HepG2 (cell line): Measurements from ENCODE around the gene MNAT1. TPM values are rescaled to one million over a fixed set of nuclear protein-coding genes. Genes with fewer than 3 reads are reported as not detected.

Experiments used
- ATAC-seq: fragments of 200-7000 bp; cut with Tn5 transposase; 3 replicates; pipeline ENCODE4 v1.9.1; 2020; ENCODE audit warnings: mild to moderate bottlenecking, moderate library complexity
- BruUV-seq: library from RNA; stranded (reverse); fragments of 400-500 nt; replicated peaks from 2 replicates; lab custom pipeline; 2021; lab: Mats Ljungman, UMichigan
- CTCF ChIA-PET: fragments of 300-600 bp; formaldehyde crosslinking; extraction: SDS; loops from one replicate; lab custom pipeline; 2021; ENCODE audit warnings: low total read pairs, inconsistent platforms, low intra/inter-chr PET ratio; lab: Yijun Ruan, JAX
- POLR2A ChIA-PET: fragments of 350-600 bp; sonication (Branson Sonifier 250); formaldehyde crosslinking; loops from one replicate; lab custom pipeline; 2020; ENCODE audit warnings: antibody characterized with exemption, inconsistent platforms; lab: Yijun Ruan, JAX
- DNase-seq: peaks from one replicate; pipeline ENCODE4 v3.0.0-alpha.2; 2015; ENCODE audit warnings: low spot score
- FAIRE-seq: peaks from 3 replicates; lab custom pipeline; 2011; peaks lifted over from hg19 to GRCh38; lab: Jason Lieb, UNC
- H2AFZ ChIP-seq: one replicate; pipeline ENCODE4 v1.6.1; 2011; ENCODE audit warnings: low read length, inconsistent platforms
- H3K27ac ChIP-seq: fragments of 300-600 bp; 3 replicates; pipeline ENCODE4 v1.8.0; 2011; ENCODE audit warnings: mixed run types, mild to moderate bottlenecking, mixed read lengths, low read length, inconsistent platforms; ENCODE audit not compliant: insufficient read depth; ENCODE audit errors: extremely low read length
- H3K27me3 ChIP-seq, 2 experiments: fragments of 200-600 bp in 1 of 2; 2 replicates in 1 of 2; 3 replicates in 1 of 2; pipeline versions ENCODE4 v1.6.0 to v1.8.0; 2011; ENCODE audit warnings: low read length in 2 of 2, mild to moderate bottlenecking in 2 of 2, moderate library complexity in 2 of 2, inconsistent platforms in 1 of 2; ENCODE audit not compliant: insufficient read depth in 2 of 2, control insufficient read depth in 1 of 2
- H3K36me3 ChIP-seq, 2 experiments: fragments of 200-600 bp in 1 of 2; replicated peaks in 1 of 2; 2 replicates in 1 of 2; 3 replicates in 1 of 2; pipeline versions ENCODE4 v1.5.1 to v1.8.0; 2011; ENCODE audit warnings: low read length in 2 of 2, inconsistent platforms in 1 of 2; ENCODE audit not compliant: insufficient read depth in 2 of 2, control insufficient read depth in 1 of 2
- H3K4me1 ChIP-seq: 2 replicates; pipeline ENCODE4 v1.5.1; 2012; ENCODE audit warnings: low read length, inconsistent platforms; ENCODE audit not compliant: insufficient read depth
- H3K4me2 ChIP-seq: 2 replicates; pipeline ENCODE4 v1.6.0; 2011; ENCODE audit warnings: low read depth, low read length, inconsistent platforms
- H3K4me3 ChIP-seq, 3 experiments: fragments of 200-600 bp in 1 of 3; sonication (generic), shearing (Covaris generic) in 1 of 3; replicated peaks in 1 of 3; 2 replicates each; pipeline ENCODE4 v1.5.1; 2011 to 2016; ENCODE audit warnings: low read length in 3 of 3, inconsistent platforms in 2 of 3, low read depth in 2 of 3, mild to moderate bottlenecking in 2 of 3, control low read depth in 1 of 3, mixed read lengths in 1 of 3; ENCODE audit not compliant: insufficient read depth in 1 of 3
- H3K79me2 ChIP-seq: one replicate; pipeline ENCODE4 v1.6.1; 2011; ENCODE audit warnings: low read length, inconsistent platforms; ENCODE audit not compliant: insufficient read depth
- H3K9ac ChIP-seq: 2 replicates; pipeline ENCODE4 v1.6.0; 2011; ENCODE audit warnings: mild to moderate bottlenecking, low read depth, low read length, inconsistent platforms; ENCODE audit not compliant: insufficient read depth
- H3K9me3 ChIP-seq: 2 replicates; pipeline ENCODE4 v1.5.1; 2012; ENCODE audit warnings: mild to moderate bottlenecking, low read length
- H4K20me1 ChIP-seq: 2 replicates; pipeline ENCODE4 v1.6.0; 2011; ENCODE audit warnings: inconsistent platforms, mild to moderate bottlenecking, low read length, moderate library complexity; ENCODE audit not compliant: insufficient read depth
- ARID4A ChIP-seq: sonication (generic); formaldehyde crosslinking; IDR thresholded peaks from 2 replicates; pipeline ENCODE4 v1.5.0; 2020; ENCODE audit warnings: mild to moderate bottlenecking, missing genetic modification reagents, borderline replicate concordance
- HOXA9 ChIP-seq: sonication (generic); formaldehyde crosslinking; IDR thresholded peaks from 2 replicates; pipeline ENCODE4 v1.8.1; 2022; ENCODE audit warnings: missing genetic modification reagents, mild to moderate bottlenecking, moderate library complexity, borderline replicate concordance
- KDM2A ChIP-seq: sonication (generic); formaldehyde crosslinking; IDR thresholded peaks from 2 replicates; pipeline ENCODE4 v1.4.0; 2020; ENCODE audit warnings: low read depth, missing genetic modification reagents, borderline replicate concordance
- PHF21A ChIP-seq: sonication (generic); formaldehyde crosslinking; IDR thresholded peaks from 2 replicates; pipeline ENCODE4 v1.5.0; 2020; ENCODE audit warnings: mild to moderate bottlenecking, missing genetic modification reagents
- ZBTB14 ChIP-seq: sonication (generic); formaldehyde crosslinking; IDR thresholded peaks from 2 replicates; pipeline ENCODE4 v1.4.0; 2020; ENCODE audit warnings: missing genetic modification reagents
- ZNF276 ChIP-seq: sonication (generic); formaldehyde crosslinking; IDR thresholded peaks from 2 replicates; pipeline ENCODE4 v1.4.0; 2020; ENCODE audit warnings: mild to moderate bottlenecking, low read depth, missing genetic modification reagents
- ZNF800 ChIP-seq: sonication (generic); formaldehyde crosslinking; IDR thresholded peaks from 2 replicates; pipeline ENCODE4 v1.4.0; 2020; ENCODE audit warnings: missing genetic modification reagents
- WGBS: methylation state at CpG from one replicate; pipeline ENCODE4 v1.1.6; 2017; ENCODE audit warnings: low lambda C conversion rate; 5-methylcytosine and 5-hydroxymethylcytosine counted together
- in situ Hi-C: cut with HindIII; loops from 2 replicates; pipeline ENCODE4 v1.10.0; 2017; ENCODE audit warnings: low pct_unique_long_range_greater_than_20kb; ENCODE audit not compliant: extremely low pct_ligation_motif_present
- intact Hi-C: fragments of 100-400 bp; cut with micrococcal nuclease; formaldehyde crosslinking; loops from one replicate; pipeline ENCODE4 v1.10.0; 2022; ENCODE audit not compliant: unreplicated experiment
- polyA plus RNA-seq, 8 experiments: library from polyadenylated mRNA; depleted of rRNA in 3 of 8; stranded (reverse) in 7 of 8; unstranded in 1 of 8; fragments of >200 nt; fragmentation: Illumina TruSeq in 4 of 8; extraction: Trizol in 4 of 8; gene quantifications; 2 replicates each; pipeline versions ENCODE4 v1.2.1 to v1.2.3, GENCODE V29; 2011 to 2016; ENCODE audit warnings: low read depth in 4 of 8, missing spikeins in 1 of 8, mixed read lengths in 1 of 8; ENCODE audit not compliant: insufficient read depth in 1 of 8
- total RNA-seq, 5 experiments: library from RNA; depleted of rRNA; stranded (reverse); fragments of >200 nt; fragmentation: Illumina TruSeq; extraction: Trizol; gene quantifications; 2 replicates each; pipeline ENCODE4 v1.2.3, GENCODE V29; 2016; ENCODE audit warnings: low read depth in 1 of 5

The MNAT1 gene
- total and polyA plus RNA-seq, 2 of the 13 experiments (the other 11 are each of a cell fraction or from before 2014, with no cell fraction given), result 49.2 to 94.8 TPM

GRCh38 chr14:60713513-60713912 is 21.0 kb upstream of the MNAT1 start:
- Histone ChIP-seq H3K9ac (no peak overlapping the region), H3K27me3 (no peaks in the 10 kb centered on the region), H3K4me1 (peaks cover 3% of the 10 kb centered on the region), H3K4me2 (no peak overlapping the region), H3K9me3 (no peaks in the 10 kb centered on the region), H3K4me3 (no peak overlapping the region), H3K36me3 (peaks cover 1 to 7% of the 10 kb centered on the region in 2 experiments; a peak in 3 of 5 replicates), H2AFZ (no peak overlapping the region), H3K79me2 (no peaks in the 10 kb centered on the region), H4K20me1 (no peaks in the 10 kb centered on the region), H3K27ac (no peak overlapping the region)
- in situ Hi-C loops (no loop called here), intact Hi-C loops (no loop called here)
- no TSS peak for BruUV-seq
- WGBS, result 90% methylated on average over 6 of the region's 6 CpGs
- DNase-seq, result no peak
- no peak for TF ChIP-seq KDM2A (CRISPR knock-in tag)
- no peak for FAIRE-seq
- CTCF ChIA-PET, result no interaction called here
- no peak for ATAC-seq
- POLR2A ChIA-PET, result no interaction called here

- Histone ChIP-seq H3K36me3 (peaks cover 2 to 13% of the 10 kb centered on the region in 2 experiments; a peak in 2 of 5 replicates), H3K9ac (0 out of 2 replicates have a peak overlapping the region, but pooled peaks have one; percentile 62), H3K4me3 (peak overlapping the region in 2 of 3 experiments; percentile 77 to 96; a peak in 3 of 6 replicates), H3K27ac (no peak overlapping the region), H3K79me2 (peaks cover 14% of the 10 kb centered on the region), H3K4me1 (peaks cover 35% of the 10 kb centered on the region), H3K9me3 (no peaks in the 10 kb centered on the region), H4K20me1 (peaks cover 9% of the 10 kb centered on the region), H3K4me2 (peak overlapping the region; percentile 90), H3K27me3 (no peaks in the 10 kb centered on the region), H2AFZ (no peak overlapping the region)
- WGBS, result 94% methylated on average over 1 of the region's 1 CpG
- intact Hi-C loops, result loop anchor here (2.0 to 10.0 kb wide), 3 partner anchors 304 to 532 kb away; no protein-coding TSS in a partner anchor
- no peak for FAIRE-seq
- BruUV-seq, result TSS peak; percentile 18
- in situ Hi-C loops, result loop anchor here (5.0 kb wide), 1 partner anchor 63 kb away; no protein-coding TSS in a partner anchor
- ATAC-seq, result no peak
- DNase-seq, result no peak
- ChIA-PET CTCF (no interaction called here), POLR2A (interaction anchor here (0.6 to 4.2 kb wide), 2 partner anchors 29 to 472 kb away, joined by 3 to 38 read pairs; no protein-coding TSS in a partner anchor)
- TF ChIP-seq ZBTB14 (CRISPR knock-in tag) (no peak), ARID4A (CRISPR knock-in tag) (no peak), HOXA9 (no peak), ZNF800 (CRISPR knock-in tag) (no peak), ZNF276 (CRISPR knock-in tag) (no peak), PHF21A (CRISPR knock-in tag) (no peak)
Observed at GRCh38 chr14:60720391-60720790, 14.2 kb upstream of the MNAT1 start.
